OCI-LY3 (cell line): ENCODE results near the gene CCDC112.

Experiments
- CTCF ChIP-seq: fragments of 200-600, 300-600 bp; sonication (generic); IDR thresholded peaks from 2 replicates; pipeline ENCODE4 v1.5.1; 2014; ENCODE audit warnings: antibody characterized with exemption, low read length, low read depth
- EZH2phosphoT487 ChIP-seq: fragments of 200-600 bp; shearing (Covaris generic); IDR thresholded peaks from 2 replicates; pipeline ENCODE4 v1.6.1; 2018; ENCODE audit warnings: antibody characterized with exemption, mixed run types, low read depth

GRCh38 chr5:115267617-115268016, 28.8 kb downstream of the CCDC112 start:
- TF ChIP-seq CTCF (no peak), EZH2phosphoT487 (no peak)
